Measurements from ENCODE around the gene ENOPH1.

GRCh38 chr4:82489076-82489475 is 58.7 kb downstream of the ENOPH1 start:
- TF ChIP-seq CTCF (IDR thresholded peaks at IDR 0.05), result no peak
- TF ChIP-seq EP300 (IDR thresholded peaks at IDR 0.05), result no peak
- no peak for TF ChIP-seq POLR2A (IDR thresholded peaks at IDR 0.05)

Data from gastroesophageal sphincter (tissue), 3 donors.